CD14-positive monocyte (primary cell): ENCODE measurements around the gene TMEM101. TPM values are rescaled to one million over a fixed set of nuclear protein-coding genes. Genes with fewer than 3 reads are reported as not detected.
A peak's percentile ranks its signal among the peaks of the same experiment; 100 is the strongest.

Experiments
- DNase-seq, 3 donors: peaks; one replicate each; pipeline ENCODE4 v3.0.0-alpha.2; 2011 to 2022
- H2AFZ ChIP-seq: 2 replicates; pipeline ENCODE4 v1.6.0; 2012; ENCODE audit warnings: mild to moderate bottlenecking, low read depth, low read length, inconsistent platforms; ENCODE audit not compliant: insufficient read depth, poor library complexity, severe bottlenecking
- H3K27ac ChIP-seq, 2 donors: 1 replicate in 1 of 2; 2 replicates in 1 of 2; pipeline ENCODE4 v1.5.1; 2012 to 2013; ENCODE audit warnings: low read length in 2 of 2, control low read depth in 1 of 2, inconsistent platforms in 1 of 2, low read depth in 1 of 2, mild to moderate bottlenecking in 1 of 2
- H3K27me3 ChIP-seq, 2 donors: one replicate each; pipeline versions ENCODE4 v1.6.0 to v1.6.1; 2011 to 2013; ENCODE audit warnings: low read length in 2 of 2; ENCODE audit not compliant: control insufficient read depth in 2 of 2, insufficient read depth in 2 of 2
- H3K36me3 ChIP-seq, 2 donors: replicated peaks in 1 of 2; 1 replicate in 1 of 2; 2 replicates in 1 of 2; pipeline versions ENCODE4 v1.5.1 to v1.6.1; 2012 to 2013; ENCODE audit warnings: low read length in 2 of 2, control low read depth in 1 of 2, inconsistent platforms in 1 of 2, mild to moderate bottlenecking in 1 of 2; ENCODE audit not compliant: insufficient read depth in 2 of 2, control insufficient read depth in 1 of 2
- H3K4me1 ChIP-seq, 2 donors: 1 replicate in 1 of 2; 2 replicates in 1 of 2; pipeline versions ENCODE4 v1.5.1 to v1.6.1; 2012 to 2013; ENCODE audit warnings: low read length in 2 of 2, control low read depth in 1 of 2, inconsistent platforms in 1 of 2, mild to moderate bottlenecking in 1 of 2, moderate library complexity in 1 of 2; ENCODE audit not compliant: insufficient read depth in 2 of 2, control insufficient read depth in 1 of 2
- H3K4me2 ChIP-seq: replicated peaks from 2 replicates; pipeline ENCODE3; 2012; ENCODE audit warnings: low read length, moderate library complexity, mild to moderate bottlenecking; ENCODE audit not compliant: poor library complexity, severe bottlenecking; ENCODE audit errors: extremely low read depth
- H3K4me3 ChIP-seq, 3 experiments: fragments of 200-600 bp in 1 of 3; sonication (generic) in 1 of 3; replicated peaks in 1 of 3; 1 replicate in 2 of 3; 2 replicates in 1 of 3; pipeline ENCODE4 v1.5.1; 2011 to 2013; ENCODE audit warnings: low read length in 3 of 3, mild to moderate bottlenecking in 3 of 3, control low read depth in 2 of 3, low read depth in 2 of 3, inconsistent platforms in 1 of 3, moderate library complexity in 1 of 3
- H3K79me2 ChIP-seq: 2 replicates; pipeline ENCODE4 v1.6.0; 2012; ENCODE audit warnings: mild to moderate bottlenecking, control low read depth, inconsistent platforms, low read length, moderate library complexity; ENCODE audit not compliant: insufficient read depth
- H3K9ac ChIP-seq: 2 replicates; pipeline ENCODE4 v1.6.0; 2017; ENCODE audit warnings: low read length, mild to moderate bottlenecking; ENCODE audit not compliant: insufficient read depth, poor library complexity, severe bottlenecking
- H3K9me3 ChIP-seq, 2 donors: replicated peaks in 1 of 2; 1 replicate in 1 of 2; 2 replicates in 1 of 2; pipeline versions ENCODE4 v1.5.1 to v1.6.1; 2012 to 2013; ENCODE audit warnings: low read length in 2 of 2, control low read depth in 1 of 2; ENCODE audit not compliant: control insufficient read depth in 1 of 2, insufficient read depth in 1 of 2
- H4K20me1 ChIP-seq: 2 replicates; pipeline ENCODE4 v1.6.0; 2012; ENCODE audit warnings: mild to moderate bottlenecking, low read length, control low read depth, moderate library complexity; ENCODE audit not compliant: insufficient read depth
- H3K27ac Mint-ChIP-seq, 7 donors: one replicate each; pipeline ENCODE4 v1.8.0; 2020; ENCODE audit warnings: mild to moderate bottlenecking in 7 of 7, mixed read lengths in 7 of 7, moderate library complexity in 6 of 7, inconsistent platforms in 2 of 7
- H3K27me3 Mint-ChIP-seq, 3 donors: one replicate each; pipeline ENCODE4 v1.8.0; 2021 to 2022; ENCODE audit warnings: low read depth in 3 of 3, mild to moderate bottlenecking in 3 of 3, mixed read lengths in 3 of 3, moderate library complexity in 3 of 3, inconsistent platforms in 1 of 3
- H3K36me3 Mint-ChIP-seq, 2 donors: one replicate each; pipeline ENCODE4 v1.8.0; 2020; ENCODE audit warnings: mixed read lengths in 2 of 2, inconsistent platforms in 1 of 2, mild to moderate bottlenecking in 1 of 2
- H3K4me1 Mint-ChIP-seq: one replicate; pipeline ENCODE4 v1.8.0; 2020; ENCODE audit warnings: mild to moderate bottlenecking, mixed read lengths
- H3K4me3 Mint-ChIP-seq, 2 donors: one replicate each; pipeline ENCODE4 v1.8.0; 2020; ENCODE audit warnings: mild to moderate bottlenecking in 2 of 2, mixed read lengths in 2 of 2, moderate library complexity in 1 of 2
- H3K9me3 Mint-ChIP-seq, 7 donors: one replicate each; pipeline ENCODE4 v1.8.0; 2020 to 2022; ENCODE audit warnings: mixed read lengths in 7 of 7, mild to moderate bottlenecking in 6 of 7, moderate library complexity in 6 of 7, inconsistent platforms in 2 of 7
- WGBS: methylation state at CpG from one replicate; pipeline ENCODE4 v1.1.5; 2013; ENCODE audit warnings: missing lambda C conversion rate; ENCODE audit not compliant: insufficient coverage; 5-methylcytosine and 5-hydroxymethylcytosine counted together
- intact Hi-C, 2 donors: fragments of 100-400 bp; cut with micrococcal nuclease; formaldehyde crosslinking; loops; one replicate each; pipeline versions ENCODE4 v1.15.0 to v1.15.1; 2023
- polyA plus RNA-seq, 3 donors: library from polyadenylated mRNA; depleted of rRNA in 1 of 3; unstranded in 2 of 3; stranded (reverse) in 1 of 3; fragments of 300-500 nt in 2 of 3; fragments of >200 nt in 1 of 3; fragmentation: Illumina TruSeq in 2 of 3; gene quantifications; 1 replicate in 2 of 3; 2 replicates in 1 of 3; pipeline ENCODE4 v1.2.3, GENCODE V29; 2012 to 2021
- TF ChIP-seq, protein P1 (sequence below): fragments of 200-600 bp; IDR thresholded peaks from one replicate; pipeline ENCODE4 v1.8.0; 2022; ENCODE audit warnings: antibody characterized with exemption, mild to moderate bottlenecking

TMEM101 gene
- polyA plus RNA-seq, 3 donors: 17.3 to 41.4 (median 33.6) TPM

GRCh38 chr17:43987131-43988021, 27.4 kb downstream of the TMEM101 start:
- Histone ChIP-seq H3K4me2 (no peak overlapping the region), H3K36me3 (no peaks in the 10 kb centered on the region), H3K4me1 (peaks cover 4 to 9% of the 10 kb centered on the region in 2 donors), H3K27ac (no peak overlapping the region), H3K4me3 (no peak overlapping the region), H3K27me3 (peaks cover 26 to 49% of the 10 kb centered on the region in 2 donors), H2AFZ (no peak overlapping the region), H3K9me3 (peaks cover 0 to 5% of the 10 kb centered on the region in 2 donors), H3K79me2 (no peaks in the 10 kb centered on the region), H3K9ac (no peak overlapping the region), H4K20me1 (no peaks in the 10 kb centered on the region)
- no peak overlapping the region for H3K4me3 Mint-ChIP-seq
- TF ChIP-seq, protein P1, sequence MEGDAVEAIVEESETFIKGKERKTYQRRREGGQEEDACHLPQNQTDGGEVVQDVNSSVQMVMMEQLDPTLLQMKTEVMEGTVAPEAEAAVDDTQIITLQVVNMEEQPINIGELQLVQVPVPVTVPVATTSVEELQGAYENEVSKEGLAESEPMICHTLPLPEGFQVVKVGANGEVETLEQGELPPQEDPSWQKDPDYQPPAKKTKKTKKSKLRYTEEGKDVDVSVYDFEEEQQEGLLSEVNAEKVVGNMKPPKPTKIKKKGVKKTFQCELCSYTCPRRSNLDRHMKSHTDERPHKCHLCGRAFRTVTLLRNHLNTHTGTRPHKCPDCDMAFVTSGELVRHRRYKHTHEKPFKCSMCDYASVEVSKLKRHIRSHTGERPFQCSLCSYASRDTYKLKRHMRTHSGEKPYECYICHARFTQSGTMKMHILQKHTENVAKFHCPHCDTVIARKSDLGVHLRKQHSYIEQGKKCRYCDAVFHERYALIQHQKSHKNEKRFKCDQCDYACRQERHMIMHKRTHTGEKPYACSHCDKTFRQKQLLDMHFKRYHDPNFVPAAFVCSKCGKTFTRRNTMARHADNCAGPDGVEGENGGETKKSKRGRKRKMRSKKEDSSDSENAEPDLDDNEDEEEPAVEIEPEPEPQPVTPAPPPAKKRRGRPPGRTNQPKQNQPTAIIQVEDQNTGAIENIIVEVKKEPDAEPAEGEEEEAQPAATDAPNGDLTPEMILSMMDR: no peak
- no peak for DNase-seq
- intact Hi-C loops: no loop called here
- peaks cover 6% of the 10 kb centered on the region for H3K4me1 Mint-ChIP-seq
- WGBS: 83% methylated on average over 8 of the region's 12 CpGs
- H3K9me3 Mint-ChIP-seq: peaks cover 0 to 5% (median 0%) of the 10 kb centered on the region in 7 donors
- H3K27me3 Mint-ChIP-seq: peaks cover 41 to 71% (median 55%) of the 10 kb centered on the region in 3 donors
- H3K27ac Mint-ChIP-seq: peak overlapping the region in 1 of 7 donors; percentile 58
- H3K36me3 Mint-ChIP-seq: no peaks in the 10 kb centered on the region

GRCh38 chr17:43986225-43986981, 28.4 kb downstream of the TMEM101 start:
- intact Hi-C loops: no loop called here
- no peak overlapping the region for H3K4me2 ChIP-seq
- no peaks in the 10 kb centered on the region for H3K36me3 ChIP-seq
- TF ChIP-seq, protein P1: no peak
- Mint-ChIP-seq H3K9me3 (peaks cover 0 to 6% (median 0%) of the 10 kb centered on the region in 7 donors), H3K4me1 (peaks cover 6% of the 10 kb centered on the region), H3K4me3 (no peak overlapping the region), H3K36me3 (no peaks in the 10 kb centered on the region), H3K27ac (no peak overlapping the region), H3K27me3 (peaks cover 47 to 74% (median 61%) of the 10 kb centered on the region in 3 donors)
- H3K4me1 ChIP-seq: peaks cover 4 to 9% of the 10 kb centered on the region in 2 donors
- H3K27me3 ChIP-seq: peaks cover 31 to 58% of the 10 kb centered on the region in 2 donors
- peaks cover 0 to 5% of the 10 kb centered on the region in 2 donors for H3K9me3 ChIP-seq
- no peaks in the 10 kb centered on the region for H3K79me2 ChIP-seq
- H3K4me3 ChIP-seq: no peak overlapping the region
- no peak overlapping the region for H3K27ac ChIP-seq
- no peaks in the 10 kb centered on the region for H4K20me1 ChIP-seq
- H3K9ac ChIP-seq: no peak overlapping the region
- no peak for DNase-seq
- no peak overlapping the region for H2AFZ ChIP-seq
- WGBS: 87% methylated on average over 7 of the region's 7 CpGs
